ENCODE data around the gene NFE2L2. TPM values are rescaled to one million over a fixed set of nuclear protein-coding genes. Genes with fewer than 3 reads are reported as not detected.

The NFE2L2 gene
- total and polyA plus RNA-seq, 9 of the 15 experiments (the other 6 are each of a cell fraction or from before 2014, with no cell fraction given): 29.3 to 120 (median 59.3) TPM

DNA sequence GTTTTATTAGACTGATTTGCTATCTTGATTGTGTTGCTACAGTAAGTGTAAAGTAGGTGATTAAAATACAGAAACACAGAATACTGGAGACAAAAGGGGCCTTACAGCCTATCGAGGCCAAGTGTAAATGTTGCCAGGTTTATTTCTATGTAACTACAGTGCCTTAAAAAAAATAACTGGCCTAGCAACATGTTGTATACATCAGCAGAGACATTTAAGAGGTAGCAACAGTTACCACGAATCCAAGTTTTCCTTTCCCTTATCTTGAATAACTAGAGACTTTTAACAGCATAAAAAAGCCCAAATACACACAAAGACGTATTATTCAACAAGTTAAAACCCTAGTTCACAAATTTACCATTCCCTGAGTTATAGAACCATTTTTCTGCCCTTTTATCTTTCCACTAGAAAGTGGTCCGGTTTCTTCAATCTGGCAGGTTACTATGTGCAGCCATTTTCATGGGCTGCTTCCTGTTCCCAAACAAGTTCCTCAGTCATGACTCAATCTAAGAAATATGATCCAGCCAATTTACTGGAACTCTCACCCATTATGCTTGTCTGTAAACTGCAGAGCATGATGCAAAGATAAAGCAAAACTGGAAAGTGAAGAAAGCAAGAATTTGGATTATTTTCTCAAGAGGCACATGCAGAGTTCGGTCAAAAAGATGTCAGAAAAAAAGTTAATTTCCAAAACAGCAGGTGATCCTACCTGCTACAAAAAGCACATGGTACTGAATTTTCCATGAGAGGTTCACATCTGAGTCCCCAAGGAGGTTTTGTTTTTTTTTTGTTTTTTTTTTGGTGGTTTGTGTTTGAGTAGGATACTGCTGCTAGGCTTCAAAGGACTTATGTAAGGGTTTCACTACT lies 22.2 kb downstream of the NFE2L2 start (continued):
- TF ChIP-seq, protein P1, sequence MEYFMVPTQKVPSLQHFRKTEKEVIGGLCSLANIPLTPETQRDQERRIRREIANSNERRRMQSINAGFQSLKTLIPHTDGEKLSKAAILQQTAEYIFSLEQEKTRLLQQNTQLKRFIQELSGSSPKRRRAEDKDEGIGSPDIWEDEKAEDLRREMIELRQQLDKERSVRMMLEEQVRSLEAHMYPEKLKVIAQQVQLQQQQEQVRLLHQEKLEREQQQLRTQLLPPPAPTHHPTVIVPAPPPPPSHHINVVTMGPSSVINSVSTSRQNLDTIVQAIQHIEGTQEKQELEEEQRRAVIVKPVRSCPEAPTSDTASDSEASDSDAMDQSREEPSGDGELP (CRISPR knock-in tag; IDR thresholded peaks at IDR 0.05; ENCODE audit: borderline replicate concordance): no peak
- TF ChIP-seq ZNF699 (CRISPR knock-in tag; IDR thresholded peaks at IDR 0.05; ENCODE audit: insufficient replicate concordance) (no peak), NCOA1 (IDR thresholded peaks at IDR 0.05; ENCODE audit: low read depth) (peak; percentile 65), ZNF644 (tag; IDR thresholded peaks at IDR 0.05; ENCODE audit: low read depth) (no peak; the same call in 1 of the 2 replicates), POLR2B (IDR thresholded peaks at IDR 0.05; ENCODE audit: low read depth, partially characterized antibody) (no peak), RBM34 (IDR thresholded peaks at IDR 0.05; ENCODE audit: borderline replicate concordance, insufficient read depth, low read length) (no peak), ZBTB1 (CRISPR knock-in tag; IDR thresholded peaks at IDR 0.05; ENCODE audit: borderline replicate concordance, low read depth) (no peak), KDM5B (IDR thresholded peaks at IDR 0.05; ENCODE audit: insufficient replicate concordance, low read depth, low read length) (no peak), IFI16 (CRISPR knock-in tag; IDR thresholded peaks at IDR 0.05) (no peak), ZC3H8 (IDR thresholded peaks at IDR 0.05) (no peak)
- TF ChIP-seq, protein P2, sequence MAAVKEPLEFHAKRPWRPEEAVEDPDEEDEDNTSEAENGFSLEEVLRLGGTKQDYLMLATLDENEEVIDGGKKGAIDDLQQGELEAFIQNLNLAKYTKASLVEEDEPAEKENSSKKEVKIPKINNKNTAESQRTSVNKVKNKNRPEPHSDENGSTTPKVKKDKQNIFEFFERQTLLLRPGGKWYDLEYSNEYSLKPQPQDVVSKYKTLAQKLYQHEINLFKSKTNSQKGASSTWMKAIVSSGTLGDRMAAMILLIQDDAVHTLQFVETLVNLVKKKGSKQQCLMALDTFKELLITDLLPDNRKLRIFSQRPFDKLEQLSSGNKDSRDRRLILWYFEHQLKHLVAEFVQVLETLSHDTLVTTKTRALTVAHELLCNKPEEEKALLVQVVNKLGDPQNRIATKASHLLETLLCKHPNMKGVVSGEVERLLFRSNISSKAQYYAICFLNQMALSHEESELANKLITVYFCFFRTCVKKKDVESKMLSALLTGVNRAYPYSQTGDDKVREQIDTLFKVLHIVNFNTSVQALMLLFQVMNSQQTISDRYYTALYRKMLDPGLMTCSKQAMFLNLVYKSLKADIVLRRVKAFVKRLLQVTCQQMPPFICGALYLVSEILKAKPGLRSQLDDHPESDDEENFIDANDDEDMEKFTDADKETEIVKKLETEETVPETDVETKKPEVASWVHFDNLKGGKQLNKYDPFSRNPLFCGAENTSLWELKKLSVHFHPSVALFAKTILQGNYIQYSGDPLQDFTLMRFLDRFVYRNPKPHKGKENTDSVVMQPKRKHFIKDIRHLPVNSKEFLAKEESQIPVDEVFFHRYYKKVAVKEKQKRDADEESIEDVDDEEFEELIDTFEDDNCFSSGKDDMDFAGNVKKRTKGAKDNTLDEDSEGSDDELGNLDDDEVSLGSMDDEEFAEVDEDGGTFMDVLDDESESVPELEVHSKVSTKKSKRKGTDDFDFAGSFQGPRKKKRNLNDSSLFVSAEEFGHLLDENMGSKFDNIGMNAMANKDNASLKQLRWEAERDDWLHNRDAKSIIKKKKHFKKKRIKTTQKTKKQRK (IDR thresholded peaks at IDR 0.05; ENCODE audit: borderline replicate concordance, low read depth, low read length): no peak
- TF ChIP-seq, protein P3, sequence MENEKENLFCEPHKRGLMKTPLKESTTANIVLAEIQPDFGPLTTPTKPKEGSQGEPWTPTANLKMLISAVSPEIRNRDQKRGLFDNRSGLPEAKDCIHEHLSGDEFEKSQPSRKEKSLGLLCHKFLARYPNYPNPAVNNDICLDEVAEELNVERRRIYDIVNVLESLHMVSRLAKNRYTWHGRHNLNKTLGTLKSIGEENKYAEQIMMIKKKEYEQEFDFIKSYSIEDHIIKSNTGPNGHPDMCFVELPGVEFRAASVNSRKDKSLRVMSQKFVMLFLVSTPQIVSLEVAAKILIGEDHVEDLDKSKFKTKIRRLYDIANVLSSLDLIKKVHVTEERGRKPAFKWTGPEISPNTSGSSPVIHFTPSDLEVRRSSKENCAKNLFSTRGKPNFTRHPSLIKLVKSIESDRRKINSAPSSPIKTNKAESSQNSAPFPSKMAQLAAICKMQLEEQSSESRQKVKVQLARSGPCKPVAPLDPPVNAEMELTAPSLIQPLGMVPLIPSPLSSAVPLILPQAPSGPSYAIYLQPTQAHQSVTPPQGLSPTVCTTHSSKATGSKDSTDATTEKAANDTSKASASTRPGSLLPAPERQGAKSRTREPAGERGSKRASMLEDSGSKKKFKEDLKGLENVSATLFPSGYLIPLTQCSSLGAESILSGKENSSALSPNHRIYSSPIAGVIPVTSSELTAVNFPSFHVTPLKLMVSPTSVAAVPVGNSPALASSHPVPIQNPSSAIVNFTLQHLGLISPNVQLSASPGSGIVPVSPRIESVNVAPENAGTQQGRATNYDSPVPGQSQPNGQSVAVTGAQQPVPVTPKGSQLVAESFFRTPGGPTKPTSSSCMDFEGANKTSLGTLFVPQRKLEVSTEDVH (IDR thresholded peaks at IDR 0.05; ENCODE audit: low read depth, partially characterized antibody): peak; percentile 32
- TF ChIP-seq, protein P4, sequence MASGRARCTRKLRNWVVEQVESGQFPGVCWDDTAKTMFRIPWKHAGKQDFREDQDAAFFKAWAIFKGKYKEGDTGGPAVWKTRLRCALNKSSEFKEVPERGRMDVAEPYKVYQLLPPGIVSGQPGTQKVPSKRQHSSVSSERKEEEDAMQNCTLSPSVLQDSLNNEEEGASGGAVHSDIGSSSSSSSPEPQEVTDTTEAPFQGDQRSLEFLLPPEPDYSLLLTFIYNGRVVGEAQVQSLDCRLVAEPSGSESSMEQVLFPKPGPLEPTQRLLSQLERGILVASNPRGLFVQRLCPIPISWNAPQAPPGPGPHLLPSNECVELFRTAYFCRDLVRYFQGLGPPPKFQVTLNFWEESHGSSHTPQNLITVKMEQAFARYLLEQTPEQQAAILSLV (tag; IDR thresholded peaks at IDR 0.05): peak; percentile 45; the same call in 1 of the 2 replicates
- TF ChIP-seq, protein P5, sequence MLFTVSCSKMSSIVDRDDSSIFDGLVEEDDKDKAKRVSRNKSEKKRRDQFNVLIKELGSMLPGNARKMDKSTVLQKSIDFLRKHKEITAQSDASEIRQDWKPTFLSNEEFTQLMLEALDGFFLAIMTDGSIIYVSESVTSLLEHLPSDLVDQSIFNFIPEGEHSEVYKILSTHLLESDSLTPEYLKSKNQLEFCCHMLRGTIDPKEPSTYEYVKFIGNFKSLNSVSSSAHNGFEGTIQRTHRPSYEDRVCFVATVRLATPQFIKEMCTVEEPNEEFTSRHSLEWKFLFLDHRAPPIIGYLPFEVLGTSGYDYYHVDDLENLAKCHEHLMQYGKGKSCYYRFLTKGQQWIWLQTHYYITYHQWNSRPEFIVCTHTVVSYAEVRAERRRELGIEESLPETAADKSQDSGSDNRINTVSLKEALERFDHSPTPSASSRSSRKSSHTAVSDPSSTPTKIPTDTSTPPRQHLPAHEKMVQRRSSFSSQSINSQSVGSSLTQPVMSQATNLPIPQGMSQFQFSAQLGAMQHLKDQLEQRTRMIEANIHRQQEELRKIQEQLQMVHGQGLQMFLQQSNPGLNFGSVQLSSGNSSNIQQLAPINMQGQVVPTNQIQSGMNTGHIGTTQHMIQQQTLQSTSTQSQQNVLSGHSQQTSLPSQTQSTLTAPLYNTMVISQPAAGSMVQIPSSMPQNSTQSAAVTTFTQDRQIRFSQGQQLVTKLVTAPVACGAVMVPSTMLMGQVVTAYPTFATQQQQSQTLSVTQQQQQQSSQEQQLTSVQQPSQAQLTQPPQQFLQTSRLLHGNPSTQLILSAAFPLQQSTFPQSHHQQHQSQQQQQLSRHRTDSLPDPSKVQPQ (CRISPR knock-in tag; IDR thresholded peaks at IDR 0.05; ENCODE audit: borderline replicate concordance): no peak

All from K562 (cell line).